Esophagus squamous epithelium (tissue), 5 donors: ENCODE data around the gene POLR3H. TPM values are rescaled to one million over a fixed set of nuclear protein-coding genes. Genes with fewer than 3 reads are reported as not detected.

Source experiments
- DNase-seq: peaks from one replicate; lab custom pipeline; 2025; lab: John Stamatoyannopoulos, UW
- H3K27ac ChIP-seq, 4 donors: fragments of 200-600 bp; sonication (generic); one replicate each; pipeline ENCODE4 v1.5.1; 2016 to 2019; ENCODE audit warnings: mild to moderate bottlenecking in 1 of 4
- H3K27me3 ChIP-seq, 4 donors: fragments of 200-600 bp; sonication (generic); 1 replicate in 3 of 4; 2 replicates in 1 of 4; pipeline versions ENCODE4 v1.5.1 to v1.6.0; 2017 to 2021; ENCODE audit warnings: antibody characterized with exemption in 1 of 4
- H3K36me3 ChIP-seq, 3 donors: fragments of 200-600 bp; sonication (generic); one replicate each; pipeline ENCODE4 v1.5.1; 2016 to 2019
- H3K4me1 ChIP-seq, 3 donors: fragments of 200-600 bp; sonication (generic); one replicate each; pipeline ENCODE4 v1.5.1; 2017 to 2019
- H3K4me3 ChIP-seq, 4 donors: fragments of 200-600 bp; sonication (generic); 1 replicate in 3 of 4; 2 replicates in 1 of 4; pipeline ENCODE4 v1.5.1; 2016 to 2019; ENCODE audit warnings: mild to moderate bottlenecking in 2 of 4, moderate library complexity in 1 of 4
- H3K9me3 ChIP-seq, 3 donors: fragments of 200-600 bp; sonication (generic); one replicate each; pipeline ENCODE4 v1.5.1; 2016 to 2019
- POLR2A ChIP-seq, 4 donors: fragments of 450-650 bp; IDR thresholded peaks; one replicate each; pipeline ENCODE4 v1.6.1; 2017; ENCODE audit warnings: antibody characterized with exemption in 4 of 4, mild to moderate bottlenecking in 4 of 4, moderate library complexity in 3 of 4
- WGBS, 2 donors: methylation state at CpG; one replicate each; pipeline ENCODE4 v1.1.5; 2018; 5-methylcytosine and 5-hydroxymethylcytosine counted together
- intact Hi-C: fragments of 100-400 bp; cut with DNase I; formaldehyde crosslinking; loops from one replicate; pipeline ENCODE4 v1.15.0; 2022
- total RNA-seq, 4 donors: library from RNA; depleted of rRNA; stranded (reverse); fragments of >200 nt; gene quantifications; one replicate each; pipeline ENCODE4 v1.1.0, GENCODE V29; 2016
- TF ChIP-seq, protein P1 (sequence below), 6 experiments: fragments of 450-650 bp in 4 of 6; fragments of 200-600 bp in 2 of 6; sonication (generic) in 2 of 6; IDR thresholded peaks; one replicate each; pipeline ENCODE4 v1.5.1; 2016 to 2019; ENCODE audit warnings: antibody characterized with exemption in 6 of 6, mild to moderate bottlenecking in 4 of 6, moderate library complexity in 4 of 6
- donor health status: DM: yes; HTN: yes; CAD: no.

The POLR3H gene
- total RNA-seq, 4 donors from 2014 or later, result 13.7 to 23.3 (median 16.1) TPM

DNA sequence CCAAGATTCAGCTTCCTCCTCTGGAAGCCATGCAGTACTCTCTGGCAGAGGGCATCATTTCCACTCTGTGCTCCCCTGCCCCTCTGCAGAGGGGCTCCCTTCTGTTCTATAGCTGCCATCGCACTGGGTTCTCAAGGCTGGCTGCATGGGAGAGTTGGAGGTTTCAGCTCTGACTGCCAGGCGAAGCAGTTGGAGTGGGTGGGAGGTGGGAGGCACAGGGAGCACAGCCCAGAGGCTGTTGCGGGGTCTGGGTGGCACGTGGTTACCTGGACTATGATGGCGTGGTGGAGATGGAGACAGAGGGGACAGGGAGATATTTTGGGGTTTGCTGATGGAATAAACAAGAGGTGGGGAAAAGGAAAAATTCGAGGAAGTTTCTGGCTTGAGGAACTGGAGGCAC is 40.6 kb upstream of the POLR3H start:
- Histone ChIP-seq H3K9me3 (no peaks in the 10 kb centered on the region), H3K4me1 (peaks cover 9 to 21% (median 16%) of the 10 kb centered on the region in 3 donors), H3K27ac (peak overlapping the region in 1 of 4 donors; percentile 18), H3K27me3 (no peaks in the 10 kb centered on the region), H3K4me3 (no peak overlapping the region), H3K36me3 (peaks cover 5 to 66% (median 16%) of the 10 kb centered on the region in 3 donors)
- 83 to 96% methylated on average over 4 to 5 of the region's 6 CpGs for WGBS, 2 donors
- intact Hi-C loops, result no loop called here
- no peak for DNase-seq
- no peak for TF ChIP-seq POLR2A (IDR thresholded peaks at IDR 0.05)
- TF ChIP-seq, protein P1, sequence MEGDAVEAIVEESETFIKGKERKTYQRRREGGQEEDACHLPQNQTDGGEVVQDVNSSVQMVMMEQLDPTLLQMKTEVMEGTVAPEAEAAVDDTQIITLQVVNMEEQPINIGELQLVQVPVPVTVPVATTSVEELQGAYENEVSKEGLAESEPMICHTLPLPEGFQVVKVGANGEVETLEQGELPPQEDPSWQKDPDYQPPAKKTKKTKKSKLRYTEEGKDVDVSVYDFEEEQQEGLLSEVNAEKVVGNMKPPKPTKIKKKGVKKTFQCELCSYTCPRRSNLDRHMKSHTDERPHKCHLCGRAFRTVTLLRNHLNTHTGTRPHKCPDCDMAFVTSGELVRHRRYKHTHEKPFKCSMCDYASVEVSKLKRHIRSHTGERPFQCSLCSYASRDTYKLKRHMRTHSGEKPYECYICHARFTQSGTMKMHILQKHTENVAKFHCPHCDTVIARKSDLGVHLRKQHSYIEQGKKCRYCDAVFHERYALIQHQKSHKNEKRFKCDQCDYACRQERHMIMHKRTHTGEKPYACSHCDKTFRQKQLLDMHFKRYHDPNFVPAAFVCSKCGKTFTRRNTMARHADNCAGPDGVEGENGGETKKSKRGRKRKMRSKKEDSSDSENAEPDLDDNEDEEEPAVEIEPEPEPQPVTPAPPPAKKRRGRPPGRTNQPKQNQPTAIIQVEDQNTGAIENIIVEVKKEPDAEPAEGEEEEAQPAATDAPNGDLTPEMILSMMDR (IDR thresholded peaks at IDR 0.05), result no peak

DNA sequence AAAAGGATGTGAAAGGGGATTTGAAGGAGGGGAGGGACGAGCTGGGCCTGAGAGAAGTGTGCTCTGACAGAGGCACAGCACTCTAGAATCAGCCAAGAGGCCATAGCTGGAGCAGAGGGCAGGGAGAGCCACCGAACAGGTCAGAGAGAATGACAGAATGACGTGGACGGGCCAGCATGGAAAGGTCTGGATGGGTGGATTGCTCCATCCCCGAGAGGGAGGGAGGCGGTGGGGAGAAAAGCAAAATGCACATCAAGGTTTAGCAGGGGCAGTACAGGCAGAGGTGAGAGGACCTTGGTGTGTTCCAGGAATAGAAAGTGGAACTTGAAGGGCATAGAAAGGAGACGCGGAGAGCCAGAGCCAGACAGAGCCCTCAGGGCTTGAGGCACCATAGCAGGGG is 38.4 kb upstream of the POLR3H start:
- 78 to 88% methylated on average over 8 of the region's 8 CpGs for WGBS, 2 donors
- intact Hi-C loops, result no loop called here
- Histone ChIP-seq H3K4me1 (peaks cover under 1 to 4% (median 4%) of the 10 kb centered on the region in 3 donors), H3K9me3 (no peaks in the 10 kb centered on the region), H3K4me3 (no peak overlapping the region), H3K36me3 (peaks cover 19 to 88% (median 20%) of the 10 kb centered on the region in 3 donors), H3K27ac (no peak overlapping the region), H3K27me3 (no peaks in the 10 kb centered on the region)
- no peak for DNase-seq
- TF ChIP-seq, protein P1 (IDR thresholded peaks at IDR 0.05), result no peak
- TF ChIP-seq POLR2A (IDR thresholded peaks at IDR 0.05), result no peak

DNA sequence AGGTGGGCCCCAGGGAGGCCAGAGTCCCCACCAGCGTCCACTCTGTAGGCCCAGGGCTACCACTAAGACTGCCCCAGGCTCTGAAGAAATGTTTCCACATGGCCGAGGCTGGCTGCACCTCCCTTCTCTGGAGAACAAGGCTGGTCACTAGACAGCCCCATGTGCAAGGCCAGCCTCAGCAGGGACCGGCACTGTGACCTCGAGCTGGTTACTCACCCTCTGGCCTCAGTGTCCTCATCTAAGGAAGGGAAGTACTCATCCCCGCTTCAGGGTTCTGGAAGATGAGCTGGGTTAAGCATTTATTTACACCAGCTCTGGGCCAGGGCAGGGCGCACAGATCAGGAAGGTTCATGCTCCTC is 35.7 kb upstream of the POLR3H start:
- H3K36me3 ChIP-seq, result peaks cover 19 to 100% (median 31%) of the 10 kb centered on the region in 3 donors
- H3K27ac ChIP-seq, result no peak overlapping the region
- no peaks in the 10 kb centered on the region for H3K9me3 ChIP-seq
- peaks cover 0 to 8% (median 6%) of the 10 kb centered on the region in 3 donors for H3K4me1 ChIP-seq
- intact Hi-C loops, result no loop called here
- no peak for DNase-seq
- no peak overlapping the region for H3K4me3 ChIP-seq
- 83 to 93% methylated on average over 2 of the region's 6 CpGs for WGBS, 2 donors
- TF ChIP-seq, protein P1 (IDR thresholded peaks at IDR 0.05), result no peak
- no peak for TF ChIP-seq POLR2A (IDR thresholded peaks at IDR 0.05)
- H3K27me3 ChIP-seq, result no peaks in the 10 kb centered on the region

DNA sequence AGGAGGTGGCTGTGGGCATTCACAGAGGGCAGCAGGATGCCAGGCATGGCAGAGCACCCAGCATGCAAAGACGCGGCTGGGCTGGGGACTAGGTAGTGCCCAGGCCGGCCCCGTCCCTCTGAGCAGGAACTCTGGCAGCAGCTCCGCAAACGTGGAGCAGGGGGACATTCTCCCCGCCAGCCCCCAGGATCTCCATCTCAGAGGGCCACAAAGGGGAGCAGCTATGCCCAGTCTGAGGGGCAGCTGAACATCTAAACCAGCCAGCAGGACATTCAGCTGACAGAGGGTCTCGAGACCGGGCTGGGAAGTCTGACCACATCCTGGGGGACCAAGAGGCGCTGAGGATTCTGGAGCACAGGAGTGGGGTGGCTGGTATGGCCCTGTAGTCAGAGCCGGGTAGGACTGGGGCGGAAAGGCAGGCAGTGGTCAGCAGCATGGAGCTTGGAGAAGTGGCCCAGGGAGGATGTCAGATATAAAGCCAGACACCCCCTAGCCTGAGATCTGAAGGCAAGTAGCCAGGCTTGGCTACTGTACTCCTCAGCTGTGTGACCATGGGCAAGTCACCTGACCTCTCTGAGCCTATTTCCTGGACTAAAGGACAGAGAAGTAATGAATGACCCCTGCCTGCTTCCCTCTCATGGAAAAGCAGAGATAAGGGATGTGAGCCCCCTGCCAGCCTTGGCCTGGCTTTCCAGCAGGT is 35.2 kb upstream of the POLR3H start:
- no peaks in the 10 kb centered on the region for H3K27me3 ChIP-seq
- no peak for DNase-seq
- H3K4me3 ChIP-seq, result no peak overlapping the region
- peaks cover 3 to 11% (median 7%) of the 10 kb centered on the region in 3 donors for H3K4me1 ChIP-seq
- intact Hi-C loops, result no loop called here
- WGBS, 2 donors, result 90 to 100% methylated on average over 2 to 3 of the region's 12 CpGs
- H3K27ac ChIP-seq, result no peak overlapping the region
- H3K36me3 ChIP-seq, result peaks cover 19 to 100% (median 31%) of the 10 kb centered on the region in 3 donors
- H3K9me3 ChIP-seq, result no peaks in the 10 kb centered on the region
- TF ChIP-seq, protein P1 (IDR thresholded peaks at IDR 0.05), result no peak
- no peak for TF ChIP-seq POLR2A (IDR thresholded peaks at IDR 0.05)

DNA sequence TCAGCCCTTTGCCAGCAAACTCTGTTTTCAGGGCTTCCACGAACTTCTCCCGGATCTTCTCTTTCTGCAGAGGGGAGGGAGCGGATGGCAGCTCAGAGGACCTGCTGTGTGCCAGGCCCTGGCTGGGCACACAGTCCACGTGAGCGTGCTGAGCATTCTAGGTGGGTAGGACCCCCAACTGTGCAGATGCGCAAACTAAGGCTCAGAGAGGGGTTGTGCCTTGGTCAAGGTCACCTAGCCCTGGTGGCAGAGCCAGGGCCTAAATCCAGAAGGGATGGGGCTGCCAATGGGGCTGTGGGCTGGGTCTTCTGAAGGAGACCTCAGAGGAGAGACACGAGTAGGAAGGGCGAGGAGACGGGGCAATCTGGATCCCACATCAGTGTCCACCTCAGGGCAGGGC is 34.5 kb upstream of the POLR3H start:
- H3K4me3 ChIP-seq, result no peak overlapping the region
- peaks cover 17 to 98% (median 31%) of the 10 kb centered on the region in 3 donors for H3K36me3 ChIP-seq
- no peak for TF ChIP-seq POLR2A (IDR thresholded peaks at IDR 0.05)
- TF ChIP-seq, protein P1 (IDR thresholded peaks at IDR 0.05), result no peak
- intact Hi-C loops, result no loop called here
- no peaks in the 10 kb centered on the region for H3K9me3 ChIP-seq
- no peak overlapping the region for H3K27ac ChIP-seq
- DNase-seq, result no peak
- WGBS, 2 donors, result 88 to 93% methylated on average over 6 to 9 of the region's 9 CpGs
- H3K4me1 ChIP-seq, result peaks cover 3 to 11% (median 7%) of the 10 kb centered on the region in 3 donors
- no peaks in the 10 kb centered on the region for H3K27me3 ChIP-seq
